ENCODE data around the gene KLC4. TPM values are rescaled to one million over a fixed set of nuclear protein-coding genes. Genes with fewer than 3 reads are reported as not detected.
"Not testable (repeated sequence)": the region's sequence is repeated elsewhere in the genome, so short reads cannot be mapped to it uniquely, and the experiment has no call there.

The KLC4 gene
- total RNA-seq, 1 experiment from 2014 or later, result 17.5 TPM

DNA sequence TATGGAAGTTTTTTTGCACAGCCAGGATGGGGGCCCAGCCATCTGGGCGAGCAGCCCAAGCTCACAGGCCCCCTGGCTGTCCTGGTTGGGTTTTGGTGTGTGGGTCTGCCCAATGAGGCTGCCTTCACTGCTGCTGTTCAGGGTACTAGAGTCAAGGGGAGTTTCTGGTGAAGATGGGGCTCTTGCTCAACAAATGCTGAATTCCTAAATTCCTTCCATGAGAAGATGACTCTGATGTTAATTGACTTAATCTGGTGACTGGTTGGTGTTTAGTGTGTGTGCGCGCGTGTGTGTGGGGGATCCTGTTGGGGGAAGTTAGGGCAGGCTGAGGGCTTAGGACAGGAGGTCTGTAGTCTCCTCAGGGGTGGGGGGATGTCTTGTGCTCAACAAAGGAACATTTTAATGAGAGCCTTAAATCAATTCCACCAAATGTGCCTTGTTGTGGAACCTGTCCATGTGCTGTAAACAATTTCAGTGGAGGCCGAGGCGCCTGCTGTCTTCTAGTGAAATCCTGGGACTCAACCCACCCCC lies 18.6 kb downstream of the KLC4 start:
- peaks cover 18% of the 10 kb centered on the region for H3K4me1 Mint-ChIP-seq (ENCODE audit: insufficient read depth, unreplicated experiment)
- BruUV-seq (replicated peaks), result no TSS peak
- no peaks in the 10 kb centered on the region for H3K27me3 Mint-ChIP-seq (ENCODE audit: insufficient read depth, unreplicated experiment)
- peaks cover 11% of the 10 kb centered on the region for H3K36me3 Mint-ChIP-seq (ENCODE audit: insufficient read depth, unreplicated experiment)
- ChIA-PET POLR2A (interaction anchor here (0.7 to 4.4 kb wide), 9 partner anchors 11 to 241 kb away, joined by 3 to 60 read pairs (median 17); partner anchors contain the start of genes KLC4 and MRPL2), CTCF (interaction anchor here (0.7 to 1.7 kb wide), 5 partner anchors 11 to 107 kb away, joined by 3 to 23 read pairs (median 3); no protein-coding TSS in a partner anchor)
- H3K4me3 Mint-ChIP-seq (ENCODE audit: unreplicated experiment), result peak overlapping the region; percentile 81
- intact Hi-C loops (cut with micrococcal nuclease), result no loop called here
- peak overlapping the region; percentile 61 for H3K27ac Mint-ChIP-seq (ENCODE audit: low read depth, unreplicated experiment)
- H3K9me3 Mint-ChIP-seq (ENCODE audit: unreplicated experiment), result no peaks in the 10 kb centered on the region
- TF ChIP-seq CTCF (IDR thresholded peaks at IDR 0.05; ENCODE audit: unreplicated experiment), result no peak
- DNase-seq (ENCODE audit: unreplicated experiment), result no peak

- POLR2A ChIA-PET, result interaction anchor here (1.8 to 4.4 kb wide), 2 partner anchors 18 to 19 kb away, joined by 4 to 60 read pairs; partner anchors contain the start of genes KLC4 and MRPL2
- intact Hi-C loops (cut with micrococcal nuclease), result no loop called here
Observed at GRCh38 chr6:43078691-43079090, 19.3 kb downstream of the KLC4 start.

DNA sequence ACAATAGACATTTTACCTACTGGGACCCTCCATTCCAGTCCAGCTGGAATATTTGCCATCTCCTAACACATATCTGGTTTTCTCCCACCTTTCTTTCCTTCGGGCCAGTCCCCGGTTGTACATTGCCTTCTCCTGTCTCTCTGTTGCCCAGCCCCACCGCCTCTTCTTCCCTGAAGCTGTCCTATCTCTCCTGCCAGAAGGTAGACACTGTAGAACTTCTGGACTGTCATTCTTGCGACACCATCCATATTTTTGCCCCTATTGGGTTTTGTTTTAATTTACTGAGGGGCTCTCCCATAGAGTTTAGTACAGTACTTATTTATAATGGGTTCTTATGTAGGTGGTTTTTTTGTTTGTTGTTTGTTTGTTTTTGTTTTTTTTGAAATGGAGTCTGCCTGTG lies 21.6 kb downstream of the KLC4 start:
- ChIA-PET POLR2A (no interaction called here), CTCF (interaction anchor here (1.5 kb wide), 1 partner anchor 49 kb away, joined by 3 read pairs; no protein-coding TSS in a partner anchor)
- no peak for TF ChIP-seq CTCF (IDR thresholded peaks at IDR 0.05; ENCODE audit: unreplicated experiment)
- Mint-ChIP-seq H3K27me3 (ENCODE audit: insufficient read depth, unreplicated experiment) (no peaks in the 10 kb centered on the region), H3K27ac (ENCODE audit: low read depth, unreplicated experiment) (no peak overlapping the region), H3K9me3 (ENCODE audit: unreplicated experiment) (no peaks in the 10 kb centered on the region), H3K36me3 (ENCODE audit: insufficient read depth, unreplicated experiment) (no peaks in the 10 kb centered on the region), H3K4me3 (ENCODE audit: unreplicated experiment) (no peak overlapping the region), H3K4me1 (ENCODE audit: insufficient read depth, unreplicated experiment) (peaks cover 18% of the 10 kb centered on the region)
- DNase-seq (ENCODE audit: unreplicated experiment), result no peak
- BruUV-seq (replicated peaks), result no TSS peak
- intact Hi-C loops (cut with micrococcal nuclease), result no loop called here

More at GRCh38 chr6:43078691-43079090, 19.3 kb downstream of the KLC4 start:
- DNase-seq (ENCODE audit: unreplicated experiment), result no peak
- Mint-ChIP-seq H3K27me3 (ENCODE audit: insufficient read depth, unreplicated experiment) (no peaks in the 10 kb centered on the region), H3K9me3 (ENCODE audit: unreplicated experiment) (no peaks in the 10 kb centered on the region), H3K4me3 (ENCODE audit: unreplicated experiment) (no peak overlapping the region), H3K27ac (ENCODE audit: low read depth, unreplicated experiment) (no peak overlapping the region), H3K4me1 (ENCODE audit: insufficient read depth, unreplicated experiment) (peaks cover 18% of the 10 kb centered on the region), H3K36me3 (ENCODE audit: insufficient read depth, unreplicated experiment) (peaks cover 5% of the 10 kb centered on the region)
- TF ChIP-seq CTCF (IDR thresholded peaks at IDR 0.05; ENCODE audit: unreplicated experiment), result no peak
- no TSS peak for BruUV-seq (replicated peaks)
- CTCF ChIA-PET, result interaction anchor here (0.6 kb wide), 2 partner anchors 9 to 23 kb away, joined by 4 to 6 read pairs; no protein-coding TSS in a partner anchor

GRCh38 chr6:43081922-43082321 lies 22.5 kb downstream of the KLC4 start:
- H3K4me1 Mint-ChIP-seq (ENCODE audit: insufficient read depth, unreplicated experiment), result peaks cover 18% of the 10 kb centered on the region
- intact Hi-C loops (cut with micrococcal nuclease), result not testable (repeated sequence)

More at GRCh38 chr6:43081922-43082321, 22.5 kb downstream of the KLC4 start:
- H3K36me3 Mint-ChIP-seq (ENCODE audit: insufficient read depth, unreplicated experiment); H3K9me3 Mint-ChIP-seq (ENCODE audit: unreplicated experiment); CTCF ChIA-PET; BruUV-seq (replicated peaks); DNase-seq (ENCODE audit: unreplicated experiment); H3K4me3 Mint-ChIP-seq (ENCODE audit: unreplicated experiment); H3K27me3 Mint-ChIP-seq (ENCODE audit: insufficient read depth, unreplicated experiment): not testable (repeated sequence)
- H3K27ac Mint-ChIP-seq (ENCODE audit: low read depth, unreplicated experiment), result peak overlapping the region; percentile 42
- POLR2A ChIA-PET, result interaction anchor here (1.3 kb wide), 1 partner anchor 39 kb away, joined by 3 read pairs; no protein-coding TSS in a partner anchor

All from MCF 10A (cell line).